Mesenchymal stem cell (in vitro differentiated cells and primary cell): Measurements from ENCODE around the gene LGALS3BP.
"Not testable (repeated sequence)": the region's sequence is repeated elsewhere in the genome, so short reads cannot be mapped to it uniquely, and the experiment has no call there.

Experiments used
- DNase-seq: peaks from one replicate; pipeline ENCODE4 v3.0.0-alpha.2; 2013
- H2AFZ ChIP-seq: one replicate; pipeline ENCODE4 v1.6.1; 2013; ENCODE audit warnings: low read depth, mild to moderate bottlenecking, control low read depth, inconsistent platforms, low read length, moderate library complexity
- H2AK5ac ChIP-seq: 2 replicates; pipeline ENCODE4 v1.6.1; 2013; ENCODE audit warnings: low read length, moderate library complexity, mild to moderate bottlenecking, inconsistent platforms; ENCODE audit not compliant: severe bottlenecking
- H2BK120ac ChIP-seq: one replicate; pipeline ENCODE4 v1.6.1; 2013; ENCODE audit warnings: low read depth, mild to moderate bottlenecking, inconsistent platforms, low read length, moderate library complexity
- H2BK12ac ChIP-seq, 2 experiments: one replicate each; pipeline ENCODE4 v1.6.1; 2013; ENCODE audit warnings: inconsistent platforms in 2 of 2, low read length in 2 of 2, mild to moderate bottlenecking in 2 of 2, moderate library complexity in 2 of 2, control low read depth in 1 of 2
- H2BK15ac ChIP-seq: one replicate; pipeline ENCODE4 v1.6.1; 2013; ENCODE audit warnings: mild to moderate bottlenecking, low read depth, inconsistent platforms; ENCODE audit not compliant: poor library complexity, severe bottlenecking
- H2BK5ac ChIP-seq: 2 replicates; pipeline ENCODE4 v1.6.1; 2013; ENCODE audit warnings: low read depth, mild to moderate bottlenecking, low read length, control low read depth, inconsistent platforms; ENCODE audit not compliant: poor library complexity, severe bottlenecking
- H3K14ac ChIP-seq, 2 experiments: one replicate each; pipeline ENCODE4 v1.6.1; 2013; ENCODE audit warnings: inconsistent platforms in 2 of 2, low read length in 2 of 2, control low read depth in 1 of 2, mild to moderate bottlenecking in 1 of 2, moderate library complexity in 1 of 2
- H3K18ac ChIP-seq, 2 experiments: one replicate each; pipeline ENCODE4 v1.6.1; 2013; ENCODE audit warnings: inconsistent platforms in 2 of 2, low read length in 2 of 2, control low read depth in 1 of 2, low read depth in 1 of 2, mild to moderate bottlenecking in 1 of 2
- H3K23ac ChIP-seq, 2 experiments: one replicate each; pipeline ENCODE4 v1.6.1; 2013; ENCODE audit warnings: inconsistent platforms in 2 of 2, low read length in 2 of 2, mild to moderate bottlenecking in 2 of 2, moderate library complexity in 2 of 2, control low read depth in 1 of 2
- H3K27ac ChIP-seq: 2 replicates; pipeline ENCODE4 v1.5.1; 2013; ENCODE audit warnings: mild to moderate bottlenecking, moderate library complexity, low read length, control low read depth, inconsistent platforms; ENCODE audit not compliant: poor library complexity, severe bottlenecking
- H3K27me3 ChIP-seq, 2 experiments: 2 replicates each; pipeline versions ENCODE4 v1.6.1 to v1.7.0; 2013; ENCODE audit warnings: low read length in 2 of 2, mild to moderate bottlenecking in 2 of 2, moderate library complexity in 2 of 2, control low read depth in 1 of 2, inconsistent platforms in 1 of 2; ENCODE audit not compliant: control insufficient read depth in 1 of 2, insufficient read depth in 1 of 2
- H3K36me3 ChIP-seq, 2 experiments: 2 replicates each; pipeline versions ENCODE4 v1.6.1 to v1.7.0; 2013; ENCODE audit warnings: low read length in 2 of 2, control low read depth in 1 of 2, inconsistent platforms in 1 of 2, low read depth in 1 of 2, mild to moderate bottlenecking in 1 of 2; ENCODE audit not compliant: insufficient read depth in 2 of 2, control insufficient read depth in 1 of 2
- H3K4ac ChIP-seq, 2 experiments: one replicate each; pipeline ENCODE4 v1.6.1; 2013; ENCODE audit warnings: inconsistent platforms in 2 of 2, low read length in 2 of 2, mild to moderate bottlenecking in 2 of 2, moderate library complexity in 2 of 2, control low read depth in 1 of 2, low read depth in 1 of 2
- H3K4me1 ChIP-seq: 2 replicates; pipeline ENCODE4 v1.6.1; 2013; ENCODE audit warnings: low read depth, low read length, control low read depth; ENCODE audit not compliant: control insufficient read depth, insufficient read depth
- H3K4me2 ChIP-seq: 2 replicates; pipeline ENCODE4 v1.6.1; 2013; ENCODE audit warnings: low read length, mild to moderate bottlenecking, inconsistent platforms; ENCODE audit not compliant: poor library complexity, severe bottlenecking
- H3K4me3 ChIP-seq, 2 experiments: 2 replicates each; pipeline versions ENCODE4 v1.5.1 to v1.7.0; 2013; ENCODE audit warnings: low read length in 2 of 2, mild to moderate bottlenecking in 2 of 2, control low read depth in 1 of 2, low read depth in 1 of 2; ENCODE audit not compliant: insufficient read depth in 1 of 2
- H3K79me1 ChIP-seq: replicated peaks from 2 replicates; pipeline ENCODE4 v1.6.1; 2013; ENCODE audit warnings: mild to moderate bottlenecking, control low read depth, low read length, inconsistent platforms; ENCODE audit not compliant: poor library complexity, severe bottlenecking
- H3K9ac ChIP-seq: 2 replicates; pipeline ENCODE4 v1.7.0; 2013; ENCODE audit warnings: mild to moderate bottlenecking, low read length, moderate library complexity
- H3K9me3 ChIP-seq: 2 replicates; pipeline ENCODE4 v1.7.0; 2013; ENCODE audit warnings: mild to moderate bottlenecking, low read length; ENCODE audit not compliant: control insufficient read depth
- H4K8ac ChIP-seq: one replicate; pipeline ENCODE4 v1.6.1; 2013; ENCODE audit warnings: inconsistent platforms, mild to moderate bottlenecking, low read length, moderate library complexity
- H4K91ac ChIP-seq: one replicate; pipeline ENCODE4 v1.6.1; 2013; ENCODE audit warnings: mild to moderate bottlenecking, low read length, inconsistent platforms
- WGBS: methylation state at CpG from one replicate; pipeline ENCODE4 v1.1.7; 2013; ENCODE audit warnings: mixed read lengths; 5-methylcytosine and 5-hydroxymethylcytosine counted together

Gene LGALS3BP

DNA sequence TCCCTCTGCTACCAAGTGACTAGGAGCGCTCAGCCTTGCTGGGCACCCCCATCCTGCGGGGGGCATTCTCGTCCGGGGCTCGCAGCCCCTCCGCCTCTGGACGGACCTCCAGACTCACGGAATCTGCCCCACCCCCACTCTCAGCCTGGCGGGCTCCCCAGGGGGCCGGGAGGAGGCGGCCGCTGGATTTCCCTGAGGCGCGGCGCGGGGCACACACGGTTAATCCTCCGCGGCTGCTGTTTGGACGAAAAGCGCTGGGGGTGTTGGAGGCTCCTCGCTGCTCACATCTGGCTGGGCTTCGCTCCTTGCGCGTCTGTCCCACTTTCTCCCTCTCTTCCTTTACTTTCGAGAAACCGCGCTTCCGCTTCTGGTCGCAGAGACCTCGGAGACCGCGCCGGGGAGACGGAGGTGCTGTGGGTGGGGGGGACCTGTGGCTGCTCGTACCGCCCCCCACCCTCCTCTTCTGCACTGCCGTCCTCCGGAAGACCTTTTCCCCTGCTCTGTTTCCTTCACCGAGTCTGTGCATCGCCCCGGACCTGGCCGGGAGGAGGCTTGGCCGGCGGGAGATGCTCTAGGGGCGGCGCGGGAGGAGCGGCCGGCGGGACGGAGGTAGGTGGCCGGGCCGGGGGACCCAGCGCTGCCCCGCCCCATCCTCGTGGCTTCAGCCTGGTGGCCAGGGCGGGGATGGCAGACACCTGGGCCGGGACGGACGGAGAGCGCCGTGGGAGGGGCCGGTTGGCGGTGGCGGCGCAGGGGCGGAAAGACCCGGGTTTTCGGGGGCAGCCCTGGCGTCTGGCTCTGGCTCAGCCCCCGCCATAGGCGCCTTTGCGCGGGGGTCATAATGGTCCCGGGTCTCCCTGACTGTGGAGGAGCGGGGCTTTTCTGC lies 44.4 kb upstream of the LGALS3BP start, which contains the start of gene C1QTNF1:
Gene C1QTNF1 (plus strand): TSS at position 284 of the 886 bp plus-strand sequence. CDS start 19,800 bp downstream, outside the sequence.
- 2% methylated on average over 55 of the region's 77 CpGs for WGBS

DNA sequence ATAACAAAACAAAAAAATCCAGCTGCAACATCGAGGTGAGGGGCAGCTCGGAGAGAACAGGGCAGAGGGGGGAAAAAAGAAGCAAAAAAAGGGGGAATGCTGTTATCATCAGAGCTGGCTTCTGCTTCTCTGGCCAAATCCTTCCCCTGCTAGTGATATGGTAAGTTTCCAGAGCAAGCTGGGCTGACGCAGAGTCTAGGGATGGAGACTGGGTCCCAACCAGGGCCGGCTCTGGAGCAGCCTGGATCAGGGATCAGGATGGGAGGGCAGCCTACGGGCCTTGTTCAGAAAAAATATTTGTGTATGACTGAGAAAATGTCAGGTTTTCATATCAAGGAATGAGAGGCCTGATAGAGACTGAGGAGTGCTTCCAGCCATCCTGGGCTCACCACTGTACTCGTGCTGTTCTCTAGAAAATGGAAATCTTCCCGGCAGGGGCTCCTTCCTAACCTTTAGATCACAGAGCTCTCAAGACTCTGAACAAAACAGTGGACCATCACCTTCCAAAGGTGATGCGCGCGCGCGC lies 43.5 kb upstream of the LGALS3BP start:
- Histone ChIP-seq H2BK12ac (no peak overlapping the region), H2AFZ (no peak overlapping the region), H4K8ac (peak overlapping the region; percentile 79), H3K9me3 (no peaks in the 10 kb centered on the region), H2BK120ac (no peak overlapping the region), H3K18ac (peak overlapping the region in 1 of 2 experiments; percentile 49), H3K4me3 (peak overlapping the region; percentile 62 to 87), H4K91ac (no peak overlapping the region), H3K27me3 (peaks cover 0 to 61% of the 10 kb centered on the region in 2 experiments), H3K23ac (no peak overlapping the region), H3K4me2 (no peak overlapping the region), H3K4me1 (peaks cover 43% of the 10 kb centered on the region), H2BK15ac (no peak overlapping the region), H3K4ac (no peak overlapping the region), H3K79me1 (no peaks in the 10 kb centered on the region), H3K9ac (peak overlapping the region; percentile 81), H3K27ac (no peak overlapping the region), H2BK5ac (no peak overlapping the region), H2AK5ac (no peak overlapping the region), H3K36me3 (no peaks in the 10 kb centered on the region), H3K14ac (no peak overlapping the region)
- 78% methylated on average over 12 of the region's 12 CpGs for WGBS
- no peak for DNase-seq

More for the DNA sequence above, 44.4 kb upstream of the LGALS3BP start, which contains the start of gene C1QTNF1:
- H3K9ac ChIP-seq: peak within 1 kb of the TSS; percentile 81
- no peak within 1 kb of the TSS for H2BK120ac ChIP-seq
- H2AFZ ChIP-seq: peak within 1 kb of the TSS; percentile 87
- DNase-seq: peak; percentile 60
- peak within 1 kb of the TSS in 1 of 2 experiments; percentile 68 for H2BK12ac ChIP-seq
- no peak within 1 kb of the TSS for H2BK5ac ChIP-seq
- no peak within 1 kb of the TSS for H3K27ac ChIP-seq
- peak within 1 kb of the TSS; percentile 62 to 87 for H3K4me3 ChIP-seq
- H3K27me3 ChIP-seq: peaks cover 2 to 70% of the 10 kb centered on the region in 2 experiments
- peak within 1 kb of the TSS; percentile 79 for H4K8ac ChIP-seq
- H2AK5ac ChIP-seq: no peak within 1 kb of the TSS
- H4K91ac ChIP-seq: peak within 1 kb of the TSS; percentile 43
- no peaks in the 10 kb centered on the region for H3K79me1 ChIP-seq
- peak within 1 kb of the TSS; percentile 64 to 69 for H3K18ac ChIP-seq
- H3K9me3 ChIP-seq: no peaks in the 10 kb centered on the region
- H3K14ac ChIP-seq: peak within 1 kb of the TSS in 1 of 2 experiments; percentile 90
- H2BK15ac ChIP-seq: peak within 1 kb of the TSS; percentile 60
- H3K36me3 ChIP-seq: no peaks in the 10 kb centered on the region
- H3K4ac ChIP-seq: peak within 1 kb of the TSS; percentile 79 to 85
- peak within 1 kb of the TSS; percentile 43 to 83 for H3K23ac ChIP-seq
- H3K4me1 ChIP-seq: peaks cover 48% of the 10 kb centered on the region
- peak within 1 kb of the TSS; percentile 99 for H3K4me2 ChIP-seq

DNA sequence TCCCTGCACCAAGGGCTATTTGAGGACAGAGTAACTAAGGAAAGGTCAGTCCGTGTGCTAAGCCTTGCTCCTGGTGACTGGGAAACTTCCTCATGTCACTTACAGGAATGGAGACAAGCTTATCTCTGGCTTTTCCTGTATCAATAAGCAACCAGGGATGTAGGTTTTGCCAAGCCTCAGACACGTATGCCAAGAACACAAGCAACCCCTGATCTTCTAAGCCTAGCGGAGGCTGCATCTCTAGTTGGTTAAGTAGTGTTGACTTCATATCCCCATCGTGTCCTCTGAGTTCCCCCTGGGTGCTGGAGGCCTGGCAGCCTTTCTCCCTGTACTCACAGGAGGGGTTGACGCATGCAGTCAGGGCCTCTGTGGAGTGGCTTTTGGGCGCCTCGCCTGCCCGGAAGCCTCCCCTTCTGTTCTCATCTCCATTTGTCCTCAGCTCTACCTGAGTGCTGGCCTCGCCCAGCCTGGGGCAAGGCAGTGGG lies 42.8 kb upstream of the LGALS3BP start:
- Histone ChIP-seq H3K27ac (no peak overlapping the region), H3K27me3 (peaks cover 0 to 58% of the 10 kb centered on the region in 2 experiments), H3K4ac (no peak overlapping the region), H3K14ac (no peak overlapping the region), H4K8ac (no peak overlapping the region), H2AFZ (no peak overlapping the region), H3K9ac (no peak overlapping the region), H3K4me2 (no peak overlapping the region), H2BK5ac (no peak overlapping the region), H2AK5ac (no peak overlapping the region), H3K9me3 (no peaks in the 10 kb centered on the region), H2BK15ac (no peak overlapping the region), H3K4me3 (no peak overlapping the region), H3K18ac (no peak overlapping the region), H2BK12ac (no peak overlapping the region), H2BK120ac (no peak overlapping the region), H3K4me1 (peaks cover 36% of the 10 kb centered on the region), H3K79me1 (no peaks in the 10 kb centered on the region), H3K36me3 (no peaks in the 10 kb centered on the region), H4K91ac (peak overlapping the region; percentile 52), H3K23ac (no peak overlapping the region)
- WGBS: 84% methylated on average over 9 of the region's 9 CpGs
- no peak for DNase-seq

DNA sequence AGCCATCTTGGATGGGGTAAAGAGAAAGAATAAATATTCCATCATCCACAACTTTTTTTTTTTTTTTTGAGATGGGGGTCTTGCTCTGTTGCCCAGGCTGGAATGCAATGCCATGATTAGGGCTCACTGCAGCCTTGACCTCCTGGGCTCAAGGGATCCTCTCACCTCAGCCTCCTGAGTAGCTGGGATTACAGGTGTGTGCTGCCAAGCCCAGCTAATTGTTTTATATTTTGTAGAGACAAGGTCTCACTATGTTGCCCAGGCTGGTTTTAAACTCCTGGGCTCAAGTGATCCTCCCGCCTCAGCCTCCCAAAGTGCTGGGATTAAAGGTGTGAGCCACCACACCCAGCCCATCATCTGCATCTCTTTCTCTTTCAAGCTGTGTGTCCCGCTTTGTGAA lies 42.2 kb upstream of the LGALS3BP start:
- not testable (repeated sequence) for H2BK15ac ChIP-seq, H2BK120ac ChIP-seq, H3K14ac ChIP-seq, H3K9ac ChIP-seq, H4K8ac ChIP-seq, H3K9me3 ChIP-seq, H3K79me1 ChIP-seq, H3K18ac ChIP-seq, H2AFZ ChIP-seq, H3K4me2 ChIP-seq, H3K27ac ChIP-seq, H3K36me3 ChIP-seq, H2BK5ac ChIP-seq, H3K4me3 ChIP-seq, DNase-seq, H3K4ac ChIP-seq, H2AK5ac ChIP-seq, H4K91ac ChIP-seq, H3K23ac ChIP-seq, H2BK12ac ChIP-seq
- WGBS: 95% methylated on average over 2 of the region's 2 CpGs
- H3K27me3 ChIP-seq: peaks cover 0 to 58% of the 10 kb centered on the region in 2 experiments
- H3K4me1 ChIP-seq: peaks cover 30% of the 10 kb centered on the region
